ENCODE measurements around the gene SCG3.
A peak's percentile ranks its signal among the peaks of the same experiment; 100 is the strongest.
"Not testable (repeated sequence)": the region's sequence is repeated elsewhere in the genome, so short reads cannot be mapped to it uniquely, and the experiment has no call there.

The SCG3 gene

GRCh38 chr15:51681303-51681963 is at the start of gene SCG3:
SCG3 (plus strand) TSS chr15:51681503; CDS start chr15:51681756, 253 bp downstream.
- DNase-seq, result peak; percentile 57

- DNase-seq, result no peak
Measured at GRCh38 chr15:51634591-51635198, 46.6 kb upstream of the SCG3 start.

- DNase-seq, result no peak
Measured at GRCh38 chr15:51641490-51642130, 39.7 kb upstream of the SCG3 start.

- DNase-seq, result no peak
Measured at GRCh38 chr15:51642696-51643095, 38.6 kb upstream of the SCG3 start.

GRCh38 chr15:51647128-51647562 is 34.2 kb upstream of the SCG3 start:
- DNase-seq, result no peak

GRCh38 chr15:51648101-51648500 is 33.2 kb upstream of the SCG3 start:
- not testable (repeated sequence) for DNase-seq

- DNase-seq, result not testable (repeated sequence)
Measured at GRCh38 chr15:51648643-51649042, 32.7 kb upstream of the SCG3 start.

- peak; percentile 67 for DNase-seq
Measured at GRCh38 chr15:51649659-51650521, 31.4 kb upstream of the SCG3 start.

- DNase-seq, result no peak
Measured at GRCh38 chr15:51652084-51652668, 29.1 kb upstream of the SCG3 start.

- not testable (repeated sequence) for DNase-seq
Measured at GRCh38 chr15:51655401-51656057, 25.8 kb upstream of the SCG3 start.

- no peak for DNase-seq
Measured at GRCh38 chr15:51658664-51659063, 22.6 kb upstream of the SCG3 start.

GRCh38 chr15:51661072-51661471 is 20.2 kb upstream of the SCG3 start:
- DNase-seq, result no peak

- DNase-seq, result no peak
Measured at GRCh38 chr15:51667478-51667877, 13.8 kb upstream of the SCG3 start.

- DNase-seq, result no peak
Measured at GRCh38 chr15:51668446-51668845, 12.9 kb upstream of the SCG3 start.

GRCh38 chr15:51669381-51669780 is 11.9 kb upstream of the SCG3 start:
- DNase-seq, result no peak

- DNase-seq, result no peak
Measured at GRCh38 chr15:51672155-51672687, 9.1 kb upstream of the SCG3 start.

GRCh38 chr15:51672913-51673857 is 8.1 kb upstream of the SCG3 start:
- DNase-seq, result no peak

- no peak for DNase-seq
Measured at GRCh38 chr15:51675234-51675633, 6.1 kb upstream of the SCG3 start.

- no peak for DNase-seq
Measured at GRCh38 chr15:51677021-51677420, 4.3 kb upstream of the SCG3 start.

GRCh38 chr15:51677452-51677851 is 3.9 kb upstream of the SCG3 start:
- no peak for DNase-seq

- peak; percentile 10 for DNase-seq
Measured at GRCh38 chr15:51678096-51678495, 3.2 kb upstream of the SCG3 start.
